SK-MEL-5 (cell line): Measurements from ENCODE around the gene GAREM1. TPM values are rescaled to one million over a fixed set of nuclear protein-coding genes. Genes with fewer than 3 reads are reported as not detected.
A peak's percentile ranks its signal among the peaks of the same experiment; 100 is the strongest.
"Not testable (repeated sequence)": the region's sequence is repeated elsewhere in the genome, so short reads cannot be mapped to it uniquely, and the experiment has no call there.

Experiments
- DNase-seq: peaks from one replicate; pipeline ENCODE4 v3.0.0-alpha.2; 2016; ENCODE audit warnings: low read depth, low spot score
- in situ Hi-C: cut with HindIII; loops from 2 replicates; pipeline ENCODE4 v1.10.0; 2016; ENCODE audit warnings: low sequenced_read_pairs, high pct_unique_total_duplicates, low pct_unique_long_range_greater_than_20kb
- total RNA-seq: library from RNA; depleted of rRNA; stranded (reverse); fragments of >200 nt; shearing (Covaris generic); gene quantifications from 2 replicates; pipeline ENCODE4 v1.2.3, GENCODE V29; 2014

The GAREM1 gene
- total RNA-seq, 1 experiment from 2014 or later: 6.9 TPM

GRCh38 chr18:32358075-32358474, 112.6 kb downstream of the GAREM1 start:
- in situ Hi-C loops: no loop called here
- no peak for DNase-seq

GRCh38 chr18:32355896-32356295, 114.8 kb downstream of the GAREM1 start:
- in situ Hi-C loops: no loop called here

GRCh38 chr18:32354518-32354917, 116.2 kb downstream of the GAREM1 start:
- in situ Hi-C loops: no loop called here
- no peak for DNase-seq

More at GRCh38 chr18:32355896-32356295, 114.8 kb downstream of the GAREM1 start:
- DNase-seq: no peak

- DNase-seq: no peak
- in situ Hi-C loops: no loop called here
These were observed 117.4 kb downstream of the GAREM1 start for GRCh38 chr18:32353257-32353656.

GRCh38 chr18:32351032-32351431, 119.7 kb downstream of the GAREM1 start:
- in situ Hi-C loops: no loop called here
- DNase-seq: no peak

- in situ Hi-C loops: no loop called here
- DNase-seq: peak; percentile 85
These were observed 120.8 kb downstream of the GAREM1 start for GRCh38 chr18:32349728-32350395.

GRCh38 chr18:32346671-32347070, 124.0 kb downstream of the GAREM1 start:
- peak; percentile 58 for DNase-seq
- in situ Hi-C loops: no loop called here

GRCh38 chr18:32343634-32344033, 127.0 kb downstream of the GAREM1 start:
- in situ Hi-C loops: no loop called here

GRCh38 chr18:32341112-32341511, 129.6 kb downstream of the GAREM1 start:
- DNase-seq, in situ Hi-C loops: not testable (repeated sequence)

More at GRCh38 chr18:32343634-32344033, 127.0 kb downstream of the GAREM1 start:
- DNase-seq: no peak

GRCh38 chr18:32339045-32339444, 131.6 kb downstream of the GAREM1 start:
- in situ Hi-C loops: no loop called here

GRCh38 chr18:32337821-32338220, 132.9 kb downstream of the GAREM1 start:
- in situ Hi-C loops: no loop called here
- DNase-seq: no peak

More at GRCh38 chr18:32339045-32339444, 131.6 kb downstream of the GAREM1 start:
- no peak for DNase-seq

- in situ Hi-C loops: no loop called here
- DNase-seq: no peak
These were observed 133.3 kb downstream of the GAREM1 start for GRCh38 chr18:32337347-32337746.

- in situ Hi-C loops: no loop called here
- no peak for DNase-seq
These were observed 135.5 kb downstream of the GAREM1 start for GRCh38 chr18:32335228-32335627.

GRCh38 chr18:32333781-32334180, 136.9 kb downstream of the GAREM1 start:
- in situ Hi-C loops: no loop called here
- peak; percentile 15 for DNase-seq

GRCh38 chr18:32332708-32333107, 138.0 kb downstream of the GAREM1 start:
- in situ Hi-C loops: no loop called here
- DNase-seq: no peak

GRCh38 chr18:32328974-32329373, 141.7 kb downstream of the GAREM1 start:
- no peak for DNase-seq
- in situ Hi-C loops: no loop called here

GRCh38 chr18:32328379-32328778, 142.3 kb downstream of the GAREM1 start:
- in situ Hi-C loops: no loop called here
- no peak for DNase-seq

- DNase-seq: no peak
- in situ Hi-C loops: no loop called here
These were observed 144.0 kb downstream of the GAREM1 start for GRCh38 chr18:32326450-32327308.

- in situ Hi-C loops: no loop called here
- DNase-seq: no peak
These were observed 146.5 kb downstream of the GAREM1 start for GRCh38 chr18:32324181-32324580.
